GM12891 (cell line): ENCODE measurements around the gene PACS2.

ENCODE experiments used
- PAX5 ChIP-seq: IDR thresholded peaks from 2 replicates; pipeline ENCODE4 v1.6.1; 2011; ENCODE audit warnings: low read length, moderate library complexity, mild to moderate bottlenecking; ENCODE audit not compliant: insufficient read depth, severe bottlenecking
- POLR2A ChIP-seq: IDR thresholded peaks from 2 replicates; pipeline ENCODE4 v1.6.1; 2011; ENCODE audit warnings: low read depth, low read length, control low read depth
- POLR2AphosphoS5 ChIP-seq: IDR thresholded peaks from 2 replicates; pipeline ENCODE4 v1.6.1; 2011; ENCODE audit warnings: low read depth, low read length, control low read depth
- POU2F2 ChIP-seq: IDR thresholded peaks from 2 replicates; pipeline ENCODE4 v1.6.1; 2011; ENCODE audit warnings: low read depth, mild to moderate bottlenecking, control low read depth, low read length, moderate library complexity
- SPI1 ChIP-seq: IDR thresholded peaks from 2 replicates; pipeline ENCODE4 v1.6.1; 2011; ENCODE audit warnings: low read depth, low read length, control low read depth
- TAF1 ChIP-seq: IDR thresholded peaks from 2 replicates; pipeline ENCODE4 v1.6.1; 2011; ENCODE audit warnings: low read depth, low read length, control low read depth

DNA sequence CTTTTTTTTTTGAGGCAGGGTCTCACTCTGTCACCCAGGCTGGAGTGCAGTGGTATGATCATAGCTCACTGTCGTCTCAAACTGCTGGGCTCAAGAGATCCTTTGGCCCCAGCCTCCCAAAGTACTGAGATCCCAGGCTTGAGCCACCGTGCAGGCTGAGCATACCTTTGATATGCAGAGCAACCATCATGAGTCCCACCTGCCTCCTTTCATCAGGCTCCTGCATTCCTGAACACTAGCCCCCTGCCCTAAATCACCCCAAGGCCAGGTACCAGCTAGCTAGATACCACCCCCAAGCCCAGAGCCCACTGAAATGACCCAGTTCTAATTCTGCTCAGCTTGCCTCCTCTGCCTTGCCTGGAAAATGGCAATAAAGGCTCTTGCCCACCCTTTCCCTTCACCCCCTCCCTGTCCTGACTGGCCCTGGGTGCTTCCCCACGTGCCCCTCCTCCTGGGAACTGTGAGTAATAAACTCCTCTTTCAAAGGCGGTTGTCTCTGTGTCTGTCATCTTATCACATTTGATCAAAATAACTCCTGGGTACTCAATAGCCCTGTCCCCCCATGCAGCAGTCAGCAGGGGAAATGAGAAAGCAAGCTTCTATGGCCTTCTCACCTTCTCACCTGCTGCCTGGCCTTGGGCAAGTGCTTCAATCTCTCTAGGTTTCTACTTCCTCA, 7.4 kb upstream of the PACS2 start:
- TF ChIP-seq POU2F2, result no peak
- TF ChIP-seq POLR2A, result no peak
- TF ChIP-seq POLR2AphosphoS5, result no peak
- TF ChIP-seq TAF1, result no peak
- TF ChIP-seq PAX5, result no peak
- TF ChIP-seq SPI1, result no peak
